Endothelial cell of umbilical vein (primary cell): ENCODE results near the gene YWHAE. TPM values are rescaled to one million over a fixed set of nuclear protein-coding genes. Genes with fewer than 3 reads are reported as not detected.

Source experiments
- BruUV-seq: library from RNA; stranded (reverse); fragments of 400-500 nt; replicated peaks from 2 replicates; lab custom pipeline; 2021; lab: Mats Ljungman, UMichigan
- CTCF ChIA-PET: fragments of 300-600, 350-600 bp; sonication (Branson Sonifier 250); formaldehyde crosslinking; loops from one replicate; lab custom pipeline; 2021; ENCODE audit warnings: antibody characterized with exemption, inconsistent platforms; lab: Charles Lee
- POLR2A ChIA-PET: fragments of 300-600, 350-600 bp; sonication (Branson Sonifier 250); formaldehyde crosslinking; loops from one replicate; lab custom pipeline; 2021; ENCODE audit warnings: antibody characterized with exemption, inconsistent platforms; lab: Charles Lee
- DNase-seq: peaks from one replicate; pipeline ENCODE4 v3.0.0-alpha.2; 2011; ENCODE audit warnings: low read depth, low spot score
- FAIRE-seq: peaks from 2 replicates; lab custom pipeline; 2011; peaks lifted over from hg19 to GRCh38; lab: Jason Lieb, UNC
- H2AFZ ChIP-seq: 2 replicates; pipeline ENCODE4 v1.6.0; 2012; ENCODE audit warnings: low read depth, low read length, control low read depth, inconsistent platforms
- H3K27ac ChIP-seq: 2 replicates; pipeline ENCODE4 v1.5.1; 2011; ENCODE audit warnings: low read depth, mild to moderate bottlenecking, control low read depth, low read length, moderate library complexity; ENCODE audit not compliant: insufficient read depth
- H3K27me3 ChIP-seq, 2 experiments: 2 replicates each; pipeline versions ENCODE4 v1.6.0 to v1.6.1; 2011; ENCODE audit warnings: low read length in 2 of 2, mixed read lengths in 1 of 2; ENCODE audit not compliant: control insufficient read depth in 2 of 2, insufficient read depth in 2 of 2
- H3K36me3 ChIP-seq, 2 experiments: 2 replicates in 1 of 2; 3 replicates in 1 of 2; pipeline ENCODE4 v1.5.1; 2011; ENCODE audit warnings: low read length in 2 of 2, mild to moderate bottlenecking in 1 of 2, moderate library complexity in 1 of 2; ENCODE audit not compliant: control insufficient read depth in 2 of 2, insufficient read depth in 2 of 2; ENCODE audit errors: extremely low read depth in 1 of 2
- H3K4me1 ChIP-seq: 3 replicates; pipeline ENCODE4 v1.5.1; 2011; ENCODE audit warnings: mild to moderate bottlenecking, low read length; ENCODE audit not compliant: control insufficient read depth, insufficient read depth; ENCODE audit errors: extremely low read depth
- H3K4me2 ChIP-seq: 2 replicates; pipeline ENCODE4 v1.6.1; 2011; ENCODE audit warnings: low read length, control low read depth, mixed read lengths; ENCODE audit not compliant: insufficient read depth
- H3K4me3 ChIP-seq, 3 experiments: fragments of 200-600 bp in 1 of 3; sonication (generic), shearing (Covaris generic) in 1 of 3; replicated peaks in 1 of 3; 2 replicates each; pipeline ENCODE4 v1.5.1; 2011 to 2016; ENCODE audit warnings: control low read depth in 3 of 3, low read length in 3 of 3, mild to moderate bottlenecking in 2 of 3, inconsistent platforms in 1 of 3, low read depth in 1 of 3, moderate library complexity in 1 of 3; ENCODE audit not compliant: insufficient read depth in 1 of 3
- H3K79me2 ChIP-seq: 2 replicates; pipeline ENCODE4 v1.6.0; 2012; ENCODE audit warnings: low read length, inconsistent platforms; ENCODE audit not compliant: control insufficient read depth, insufficient read depth
- H3K9ac ChIP-seq: replicated peaks from 2 replicates; pipeline ENCODE3; 2011; ENCODE audit warnings: low read length, control low read depth; ENCODE audit not compliant: insufficient read depth; ENCODE audit errors: extremely low read depth
- H3K9me1 ChIP-seq: replicated peaks from 3 replicates; pipeline ENCODE4 v1.6.0; 2011; ENCODE audit warnings: mild to moderate bottlenecking, low read length; ENCODE audit not compliant: control insufficient read depth, insufficient read depth; ENCODE audit errors: extremely low read depth
- H3K9me3 ChIP-seq: replicated peaks from 2 replicates; pipeline ENCODE4 v1.5.1; 2012; ENCODE audit warnings: low read length, inconsistent platforms; ENCODE audit not compliant: control insufficient read depth, insufficient read depth
- H4K20me1 ChIP-seq: replicated peaks from 2 replicates; pipeline ENCODE3; 2011; ENCODE audit warnings: mild to moderate bottlenecking, low read length; ENCODE audit not compliant: control insufficient read depth, insufficient read depth; ENCODE audit errors: extremely low read depth
- EZH2 ChIP-seq: IDR thresholded peaks from 2 replicates; pipeline ENCODE4 v1.6.1; 2012; ENCODE audit warnings: borderline replicate concordance, low read depth, mild to moderate bottlenecking, moderate library complexity, low read length, inconsistent platforms; ENCODE audit not compliant: severe bottlenecking
- FOS ChIP-seq: IDR thresholded peaks from 2 replicates; pipeline ENCODE4 v1.6.1; 2011; ENCODE audit warnings: mild to moderate bottlenecking, low read length, moderate library complexity, borderline replicate concordance; ENCODE audit not compliant: insufficient read depth
- GATA2 ChIP-seq: IDR thresholded peaks from 2 replicates; pipeline ENCODE4 v1.7.0; 2011; ENCODE audit warnings: low read depth, mild to moderate bottlenecking, moderate library complexity, mixed read lengths, low read length; ENCODE audit not compliant: insufficient read length, insufficient read depth
- JUN ChIP-seq: IDR thresholded peaks from 2 replicates; pipeline ENCODE4 v1.6.1; 2011; ENCODE audit warnings: borderline replicate concordance, low read depth; ENCODE audit not compliant: insufficient read length, insufficient read depth
- MYC ChIP-seq: IDR thresholded peaks from one replicate; pipeline ENCODE4 v1.6.1; 2011; ENCODE audit warnings: mild to moderate bottlenecking, low read depth, low read length
- POLR2A ChIP-seq: IDR thresholded peaks from 2 replicates; pipeline ENCODE4 v1.6.1; 2012; ENCODE audit warnings: low read depth, mild to moderate bottlenecking, control low read depth, low read length
- POLR2AphosphoS5 ChIP-seq: IDR thresholded peaks from 2 replicates; pipeline ENCODE4 v1.6.1; 2012; ENCODE audit warnings: low read depth, mild to moderate bottlenecking, control low read depth, low read length, moderate library complexity; ENCODE audit not compliant: insufficient read depth
- dilution Hi-C: fragments of 300-500 bp; cut with MboI; formaldehyde crosslinking; loops from one replicate; pipeline ENCODE4 v1.15.0; 2019; ENCODE audit warnings: low sequenced_read_pairs; ENCODE audit not compliant: extremely low pct_ligation_motif_present
- intact Hi-C: fragments of 100-400 bp; cut with micrococcal nuclease; formaldehyde crosslinking; loops from one replicate; pipeline ENCODE4 v1.10.0; 2022
- polyA plus RNA-seq, 4 experiments: library from polyadenylated mRNA; depleted of rRNA in 3 of 4; stranded (reverse) in 3 of 4; unstranded in 1 of 4; fragments of >200 nt; gene quantifications; 2 replicates each; pipeline versions ENCODE4 v1.2.1 to v1.2.3, GENCODE V29; 2011 to 2012; ENCODE audit warnings: missing spikeins in 1 of 4
- total RNA-seq: library from RNA; stranded (reverse); gene quantifications from 2 replicates; pipeline ENCODE4 v1.2.3, GENCODE V29; 2021
- TF ChIP-seq, protein P1 (sequence below): IDR thresholded peaks from 2 replicates; pipeline ENCODE4 v1.6.1; 2011; ENCODE audit not compliant: insufficient read depth, insufficient read length
- TF ChIP-seq, protein P2 (sequence below), 2 donors: IDR thresholded peaks; 1 replicate in 1 of 2; 2 replicates in 1 of 2; pipeline ENCODE4 v1.5.1; 2011; ENCODE audit warnings: low read length in 2 of 2, mild to moderate bottlenecking in 2 of 2, moderate library complexity in 2 of 2, control low read depth in 1 of 2, inconsistent platforms in 1 of 2, low read depth in 1 of 2; ENCODE audit not compliant: insufficient read depth in 1 of 2; ENCODE audit errors: extremely low read depth in 1 of 2

YWHAE gene
- total and polyA plus RNA-seq, 2 donors (not counting 3 experiments of a cell fraction or from before 2014, with no cell fraction given) = 396 to 819 TPM

- Histone ChIP-seq H3K36me3 (peaks cover 2 to 8% of the 10 kb centered on the region in 2 experiments), H3K79me2 (peaks cover 99% of the 10 kb centered on the region), H3K9ac (no peak overlapping the region), H3K9me3 (no peaks in the 10 kb centered on the region), H3K4me1 (peaks cover 12% of the 10 kb centered on the region), H4K20me1 (peaks cover 39% of the 10 kb centered on the region), H3K4me2 (no peak overlapping the region), H3K27ac (no peak overlapping the region), H3K27me3 (no peaks in the 10 kb centered on the region), H2AFZ (no peak overlapping the region), H3K4me3 (no peak overlapping the region), H3K9me1 (no peaks in the 10 kb centered on the region)
- DNase-seq (no peak), FAIRE-seq (no peak)
- intact Hi-C loops (loop anchor here (1.0 kb wide), 1 partner anchor 27 kb away; no protein-coding TSS in a partner anchor), dilution Hi-C loops (no loop called here)
- BruUV-seq = no TSS peak
- TF ChIP-seq JUN (no peak), POLR2AphosphoS5 (no peak), GATA2 (no peak), MYC (no peak), POLR2A (no peak), EZH2 (no peak), FOS (no peak)
- TF ChIP-seq, protein P1, sequence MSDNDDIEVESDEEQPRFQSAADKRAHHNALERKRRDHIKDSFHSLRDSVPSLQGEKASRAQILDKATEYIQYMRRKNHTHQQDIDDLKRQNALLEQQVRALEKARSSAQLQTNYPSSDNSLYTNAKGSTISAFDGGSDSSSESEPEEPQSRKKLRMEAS = no peak
- TF ChIP-seq, protein P2, sequence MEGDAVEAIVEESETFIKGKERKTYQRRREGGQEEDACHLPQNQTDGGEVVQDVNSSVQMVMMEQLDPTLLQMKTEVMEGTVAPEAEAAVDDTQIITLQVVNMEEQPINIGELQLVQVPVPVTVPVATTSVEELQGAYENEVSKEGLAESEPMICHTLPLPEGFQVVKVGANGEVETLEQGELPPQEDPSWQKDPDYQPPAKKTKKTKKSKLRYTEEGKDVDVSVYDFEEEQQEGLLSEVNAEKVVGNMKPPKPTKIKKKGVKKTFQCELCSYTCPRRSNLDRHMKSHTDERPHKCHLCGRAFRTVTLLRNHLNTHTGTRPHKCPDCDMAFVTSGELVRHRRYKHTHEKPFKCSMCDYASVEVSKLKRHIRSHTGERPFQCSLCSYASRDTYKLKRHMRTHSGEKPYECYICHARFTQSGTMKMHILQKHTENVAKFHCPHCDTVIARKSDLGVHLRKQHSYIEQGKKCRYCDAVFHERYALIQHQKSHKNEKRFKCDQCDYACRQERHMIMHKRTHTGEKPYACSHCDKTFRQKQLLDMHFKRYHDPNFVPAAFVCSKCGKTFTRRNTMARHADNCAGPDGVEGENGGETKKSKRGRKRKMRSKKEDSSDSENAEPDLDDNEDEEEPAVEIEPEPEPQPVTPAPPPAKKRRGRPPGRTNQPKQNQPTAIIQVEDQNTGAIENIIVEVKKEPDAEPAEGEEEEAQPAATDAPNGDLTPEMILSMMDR (IDR thresholded peaks at IDR 0.05; ENCODE audit: extremely low read depth in 1 of 2, insufficient read depth in 1 of 2, low read depth in 1 of 2, low read length in 2 of 2) = no peak
- POLR2A ChIA-PET = no interaction called here
- CTCF ChIA-PET = interaction anchor here (1.5 to 6.6 kb wide), 3 partner anchors 10 to 15 kb away, joined by 6 to 106 read pairs (median 6); no protein-coding TSS in a partner anchor
Observed at GRCh38 chr17:1376061-1376460, 24.0 kb downstream of the YWHAE start.
